Mesothelial cell of epicardium (in vitro differentiated cells): Measurements from ENCODE around the gene DLEC1. TPM values are rescaled to one million over a fixed set of nuclear protein-coding genes. Genes with fewer than 3 reads are reported as not detected.
"Not testable (repeated sequence)": the region's sequence is repeated elsewhere in the genome, so short reads cannot be mapped to it uniquely, and the experiment has no call there.

ENCODE experiments used
- DNase-seq, 2 experiments: peaks; one replicate each; pipeline ENCODE4 v3.0.0; 2021; ENCODE audit warnings: low spot score in 2 of 2; ENCODE audit not compliant: unreplicated experiment in 2 of 2
- H3K27ac Mint-ChIP-seq: 2 replicates; pipeline ENCODE4 v1.8.0; 2021; ENCODE audit warnings: mixed read lengths
- H3K27me3 Mint-ChIP-seq: 2 replicates; pipeline ENCODE4 v1.8.0; 2021; ENCODE audit warnings: low read depth, mixed read lengths
- H3K36me3 Mint-ChIP-seq: 2 replicates; pipeline ENCODE4 v1.8.0; 2021; ENCODE audit warnings: mixed read lengths
- H3K4me1 Mint-ChIP-seq: 2 replicates; pipeline ENCODE4 v1.8.0; 2021; ENCODE audit warnings: mixed read lengths
- H3K4me3 Mint-ChIP-seq: 2 replicates; pipeline ENCODE4 v1.8.0; 2021; ENCODE audit warnings: mild to moderate bottlenecking, moderate library complexity, mixed read lengths
- H3K9me3 Mint-ChIP-seq: 2 replicates; pipeline ENCODE4 v1.8.0; 2021; ENCODE audit warnings: mixed read lengths
- CTCF ChIP-seq: fragments of 200-600 bp; sonication (generic); IDR thresholded peaks from one replicate; pipeline ENCODE4 v1.5.0; 2021; ENCODE audit warnings: antibody characterized with exemption; ENCODE audit not compliant: unreplicated experiment
- total RNA-seq: library from RNA; stranded (reverse); gene quantifications from 3 replicates; pipeline ENCODE4 v1.2.1, GENCODE V29; 2021

The DLEC1 gene
- total RNA-seq, 1 donor from 2014 or later: 1.4 TPM

GRCh38 chr3:38054499-38055001 is 15.5 kb downstream of the DLEC1 start:
- Mint-ChIP-seq H3K27ac (no peak overlapping the region), H3K9me3 (peaks cover 9% of the 10 kb centered on the region), H3K27me3 (peaks cover 7% of the 10 kb centered on the region), H3K4me1 (no peaks in the 10 kb centered on the region), H3K36me3 (no peaks in the 10 kb centered on the region), H3K4me3 (no peak overlapping the region)
- DNase-seq: no peak
- no peak for TF ChIP-seq CTCF

- Mint-ChIP-seq H3K4me3 (no peak overlapping the region), H3K27ac (no peak overlapping the region), H3K27me3 (peaks cover 15% of the 10 kb centered on the region), H3K9me3 (no peaks in the 10 kb centered on the region), H3K36me3 (no peaks in the 10 kb centered on the region), H3K4me1 (no peaks in the 10 kb centered on the region)
- TF ChIP-seq CTCF: no peak
- DNase-seq: no peak
These were observed 20.1 kb downstream of the DLEC1 start for GRCh38 chr3:38059148-38059547.

- DNase-seq: no peak
- Mint-ChIP-seq H3K36me3 (no peaks in the 10 kb centered on the region), H3K9me3 (no peaks in the 10 kb centered on the region), H3K4me3 (no peak overlapping the region), H3K27ac (no peak overlapping the region), H3K4me1 (no peaks in the 10 kb centered on the region), H3K27me3 (peaks cover 15% of the 10 kb centered on the region)
- TF ChIP-seq CTCF: no peak
These were observed 20.6 kb downstream of the DLEC1 start for GRCh38 chr3:38059591-38059990.

- no peak for TF ChIP-seq CTCF
- peaks cover 23% of the 10 kb centered on the region for H3K27me3 Mint-ChIP-seq
- no peak overlapping the region for H3K27ac Mint-ChIP-seq
- H3K4me3 Mint-ChIP-seq: no peak overlapping the region
- H3K9me3 Mint-ChIP-seq: peaks cover 6% of the 10 kb centered on the region
- H3K36me3 Mint-ChIP-seq: no peaks in the 10 kb centered on the region
- no peak for DNase-seq
- H3K4me1 Mint-ChIP-seq: no peaks in the 10 kb centered on the region
These were observed 23.8 kb downstream of the DLEC1 start for GRCh38 chr3:38062809-38063208.

GRCh38 chr3:38064453-38064852 is 25.4 kb downstream of the DLEC1 start:
- H3K27ac Mint-ChIP-seq, DNase-seq, H3K4me1 Mint-ChIP-seq, H3K36me3 Mint-ChIP-seq, H3K4me3 Mint-ChIP-seq, H3K9me3 Mint-ChIP-seq: not testable (repeated sequence)
- peaks cover 24% of the 10 kb centered on the region for H3K27me3 Mint-ChIP-seq

- Mint-ChIP-seq H3K4me1 (no peaks in the 10 kb centered on the region), H3K4me3 (no peak overlapping the region), H3K27me3 (peaks cover 12% of the 10 kb centered on the region)
These were observed 28.7 kb downstream of the DLEC1 start for GRCh38 chr3:38067508-38068233.

More at GRCh38 chr3:38067508-38068233, 28.7 kb downstream of the DLEC1 start:
- Mint-ChIP-seq H3K9me3 (peaks cover 6% of the 10 kb centered on the region), H3K36me3 (no peaks in the 10 kb centered on the region), H3K27ac (no peak overlapping the region)
- no peak for DNase-seq
- TF ChIP-seq CTCF: no peak
